Stimulated activated CD4-positive, alpha-beta T cell treated with anti-CD3 and anti-CD28 coated beads, Interleukin-1b, Interleukin-23, amount 100 ng/mL, for 24 hours (primary cell): ENCODE results near the gene VPS33A.
"Not testable (repeated sequence)": the region's sequence is repeated elsewhere in the genome, so short reads cannot be mapped to it uniquely, and the experiment has no call there.

Experiments
- DNase-seq, 4 experiments: peaks; one replicate each; pipeline ENCODE4 v3.0.0-alpha.2; 2020; ENCODE audit warnings: low read depth in 4 of 4, low spot score in 1 of 4

The VPS33A gene

GRCh38 chr12:122258462-122258861, 7.8 kb downstream of the VPS33A start:
- not testable (repeated sequence) for DNase-seq

DNA sequence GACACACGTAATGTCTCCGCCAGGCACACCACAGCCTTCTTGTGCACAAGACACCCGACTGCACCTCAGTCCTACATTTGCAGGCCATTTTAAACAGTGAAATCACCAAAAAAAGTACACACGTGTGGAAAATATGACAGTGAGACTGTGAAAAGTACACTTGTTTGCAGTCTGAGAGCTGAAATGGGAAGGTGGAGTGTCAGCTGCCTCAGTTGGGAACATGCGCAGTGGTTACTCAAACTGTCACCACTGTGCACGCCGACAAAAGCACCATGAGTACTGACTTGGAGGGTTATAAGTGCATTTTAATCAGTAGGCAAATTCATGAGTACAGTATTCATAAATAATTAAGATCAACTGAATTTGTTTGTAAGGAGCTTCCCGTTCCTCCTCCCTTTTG, 15.8 kb downstream of the VPS33A start:
- no peak for DNase-seq

DNA sequence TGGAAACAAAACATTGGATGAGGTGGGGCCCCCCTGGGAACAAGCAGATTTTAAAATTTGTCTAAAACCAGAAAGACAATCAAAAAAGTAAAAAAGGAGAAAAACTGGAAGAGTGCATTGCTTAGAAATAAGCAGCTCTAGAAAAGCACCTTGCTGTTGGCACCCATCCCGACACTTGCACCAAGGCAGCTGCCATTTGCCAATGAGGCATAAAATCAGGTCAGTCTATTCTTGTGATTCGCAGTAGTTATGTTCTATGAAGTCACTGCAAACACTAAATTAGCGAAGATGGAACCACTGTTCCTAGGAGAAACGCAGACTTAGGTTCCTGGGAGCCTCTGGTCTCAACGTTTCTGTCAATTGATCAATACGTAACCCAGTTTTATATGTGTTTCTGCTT, 16.2 kb downstream of the VPS33A start:
- no peak for DNase-seq

DNA sequence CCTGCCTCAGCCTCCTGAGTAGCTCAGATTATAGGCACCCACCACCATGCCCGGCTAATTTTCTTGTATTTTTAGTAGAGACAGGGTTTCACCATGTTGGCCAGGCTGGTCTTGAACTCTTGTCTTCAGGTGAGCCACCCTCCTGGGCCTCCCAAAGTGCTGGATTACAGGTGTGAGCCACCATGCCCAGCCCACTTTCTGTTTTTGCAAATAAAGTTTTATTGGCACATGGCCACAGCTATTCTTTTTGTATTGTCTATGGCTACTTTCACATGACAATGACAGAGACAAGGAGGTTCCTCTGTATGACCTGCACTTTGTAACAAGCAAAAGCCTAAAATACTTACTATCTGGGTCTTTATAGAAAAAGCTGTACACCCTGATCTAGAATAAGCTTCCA, 20.7 kb downstream of the VPS33A start:
- DNase-seq = no peak

DNA sequence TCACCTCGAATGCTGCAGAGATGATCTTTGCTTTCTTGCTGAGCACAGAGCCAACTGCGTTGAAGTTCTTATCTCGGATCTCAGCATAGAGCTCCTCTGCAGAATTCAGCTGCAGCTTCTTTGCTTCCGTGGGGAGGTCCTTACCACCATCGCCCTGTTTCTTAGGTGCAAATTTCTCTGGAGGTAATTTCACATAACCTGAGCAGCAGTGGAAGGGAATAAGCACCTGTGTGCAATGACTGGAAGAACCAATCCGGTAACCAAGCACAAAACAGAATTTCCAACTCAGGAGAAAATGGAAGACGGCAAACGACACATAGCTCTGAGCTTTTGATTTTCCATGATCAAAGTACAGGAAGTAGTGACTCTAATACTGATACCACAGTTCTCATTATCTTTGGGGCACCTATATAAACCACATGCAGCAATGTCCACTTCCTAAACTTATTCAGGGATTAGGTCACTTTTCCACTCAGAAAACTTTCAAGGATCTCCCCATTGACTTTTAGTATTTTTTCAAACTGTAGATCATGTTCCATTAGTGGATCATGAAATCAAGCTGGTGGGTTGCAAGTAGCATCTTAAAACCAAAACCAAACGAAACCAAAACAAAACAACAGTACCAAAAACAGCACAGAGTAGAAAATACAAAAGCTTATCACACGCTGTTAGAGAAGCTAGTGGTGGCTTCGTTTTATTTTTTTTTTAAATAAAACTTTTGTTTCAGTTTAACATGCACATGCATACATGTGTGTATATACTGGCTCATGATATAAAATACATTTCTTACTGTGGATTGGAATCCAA, 21.5 kb downstream of the VPS33A start:
- no peak for DNase-seq

DNA sequence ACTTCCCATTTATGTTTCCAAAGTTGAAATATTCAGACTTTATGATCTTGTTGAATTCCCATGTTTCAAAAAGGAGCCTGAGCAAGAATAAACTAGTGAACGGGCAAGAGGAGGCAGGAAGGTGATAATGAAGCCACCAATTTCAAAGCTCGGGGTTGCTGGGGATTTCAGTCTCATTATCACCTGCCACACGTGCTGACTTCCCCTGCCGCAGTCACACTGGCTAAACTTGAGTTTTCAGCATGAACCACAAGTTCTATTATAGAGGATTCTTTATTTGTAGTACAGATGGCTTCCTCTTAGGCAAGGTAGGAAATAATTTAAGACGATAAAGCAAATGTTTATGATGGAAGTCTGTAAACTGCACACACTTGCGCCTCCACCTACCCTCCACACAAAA, 22.3 kb downstream of the VPS33A start:
- DNase-seq = no peak

- DNase-seq = no peak
These were observed 27.4 kb downstream of the VPS33A start for GRCh38 chr12:122238861-122239260.

DNA sequence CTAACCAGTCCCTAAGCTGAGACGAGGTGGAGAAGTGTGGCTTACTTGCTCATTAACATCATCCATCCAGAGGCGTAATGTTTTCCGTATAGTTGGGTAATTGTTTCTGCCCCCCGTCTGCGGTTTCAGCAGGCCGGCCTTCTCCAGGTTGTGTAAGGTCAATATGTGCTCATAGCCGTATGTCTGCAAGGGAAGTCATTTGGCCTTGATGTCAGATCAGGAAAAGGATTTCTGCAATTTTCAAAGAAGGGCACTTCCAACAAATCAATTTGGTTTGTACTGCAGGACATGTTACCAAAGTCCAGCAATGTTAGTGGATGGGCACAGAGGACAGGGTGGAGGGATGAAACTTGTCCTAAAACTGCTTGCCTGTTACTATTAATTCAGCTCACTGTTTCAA, 30.6 kb downstream of the VPS33A start:
- DNase-seq = no peak

GRCh38 chr12:122232691-122233090, 33.6 kb downstream of the VPS33A start:
- no peak for DNase-seq

- no peak for DNase-seq
These were observed 35.5 kb downstream of the VPS33A start for GRCh38 chr12:122230798-122231197.

GRCh38 chr12:122228092-122228491, 38.2 kb downstream of the VPS33A start:
- DNase-seq = no peak

DNA sequence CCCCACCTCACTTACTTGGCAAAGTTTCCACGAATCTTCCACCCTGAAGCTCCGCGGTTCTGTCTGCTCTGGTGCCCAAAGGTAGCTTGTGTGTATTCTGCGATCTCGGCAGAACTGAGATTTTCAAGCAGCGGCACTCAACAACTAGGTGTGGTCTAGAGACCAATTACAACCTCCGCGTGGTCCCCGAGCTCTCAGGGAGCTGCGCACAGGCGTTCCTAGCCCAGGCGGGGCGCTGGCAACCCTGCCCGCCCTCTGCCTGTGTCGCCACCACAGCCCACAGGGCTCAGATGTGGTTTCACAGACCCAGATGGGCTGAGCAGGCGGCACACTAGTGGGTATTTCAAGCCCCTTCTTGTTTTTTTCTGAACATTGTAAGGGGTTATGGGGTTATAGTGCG, 39.0 kb downstream of the VPS33A start:
- DNase-seq = no peak

- no peak for DNase-seq
These were observed 39.7 kb downstream of the VPS33A start for GRCh38 chr12:122226366-122227125.

- peak; percentile 98 to 100 (median 100) for DNase-seq
These were observed 40.5 kb downstream of the VPS33A start, which contains the start of gene DIABLO for GRCh38 chr12:122225683-122226365. Gene DIABLO (minus strand): TSS chr12:122226052. CDS start chr12:122226014, 38 bp downstream.

GRCh38 chr12:122216445-122216844, 49.8 kb downstream of the VPS33A start:
- no peak for DNase-seq

DNA sequence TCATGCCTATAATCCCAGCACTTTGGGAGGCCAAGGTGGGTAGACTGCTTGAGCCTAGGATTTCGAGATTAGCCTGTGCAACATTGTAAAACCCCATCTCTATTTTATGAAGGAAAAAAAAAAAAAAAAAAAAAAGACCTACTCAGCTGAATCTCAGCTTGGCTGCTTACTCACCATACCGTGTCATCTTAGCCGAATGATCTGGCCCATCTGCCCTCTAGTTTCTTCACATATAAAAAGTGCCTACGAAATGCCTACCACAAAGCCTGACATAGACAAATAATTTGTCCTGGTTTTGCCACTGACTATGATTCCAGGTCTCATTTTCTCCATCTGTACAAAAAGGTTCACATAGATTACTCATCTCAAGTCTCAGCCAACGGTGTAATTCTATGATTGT, 50.5 kb downstream of the VPS33A start:
- no peak for DNase-seq

DNA sequence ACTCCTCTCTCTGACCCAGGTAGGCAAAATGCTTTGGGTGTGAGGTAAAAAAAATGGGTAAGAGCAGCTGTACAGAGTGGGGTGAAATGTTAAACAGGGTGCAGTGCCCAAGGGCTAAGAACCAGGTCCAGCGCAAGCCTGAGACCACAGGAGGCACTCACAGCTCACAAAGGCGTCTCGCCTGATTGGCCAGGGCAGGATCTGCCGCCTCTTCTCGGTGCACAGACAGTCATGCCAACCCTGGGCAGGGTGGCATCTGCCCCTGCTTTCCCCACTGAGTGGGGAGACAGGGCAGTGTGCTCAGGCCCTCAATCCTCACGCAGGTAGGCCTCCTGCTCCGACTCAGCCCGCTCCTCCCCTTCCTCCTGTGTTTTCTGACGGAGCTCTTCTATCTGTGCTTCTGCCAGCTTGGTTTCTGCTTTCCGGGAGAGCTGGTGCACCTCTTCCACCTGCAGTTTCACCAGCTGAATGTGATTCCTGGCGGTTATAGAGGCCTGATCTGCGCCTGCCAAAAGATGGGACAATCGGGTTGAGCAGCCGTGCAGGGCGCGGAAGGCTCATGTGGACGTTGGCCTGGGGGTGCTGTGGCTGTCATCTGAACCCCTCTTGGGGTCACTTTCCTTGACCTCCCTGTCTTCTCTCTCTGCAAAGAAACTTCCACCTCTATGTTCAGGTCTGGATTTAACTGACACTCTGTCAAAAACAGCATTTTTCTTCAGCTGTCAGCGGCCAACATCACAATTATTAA, 58.0 kb downstream of the VPS33A start:
- DNase-seq = no peak

- DNase-seq = no peak
These were observed 58.9 kb downstream of the VPS33A start for GRCh38 chr12:122207391-122207790.

- no peak for DNase-seq
These were observed 59.3 kb downstream of the VPS33A start for GRCh38 chr12:122206976-122207375.

DNA sequence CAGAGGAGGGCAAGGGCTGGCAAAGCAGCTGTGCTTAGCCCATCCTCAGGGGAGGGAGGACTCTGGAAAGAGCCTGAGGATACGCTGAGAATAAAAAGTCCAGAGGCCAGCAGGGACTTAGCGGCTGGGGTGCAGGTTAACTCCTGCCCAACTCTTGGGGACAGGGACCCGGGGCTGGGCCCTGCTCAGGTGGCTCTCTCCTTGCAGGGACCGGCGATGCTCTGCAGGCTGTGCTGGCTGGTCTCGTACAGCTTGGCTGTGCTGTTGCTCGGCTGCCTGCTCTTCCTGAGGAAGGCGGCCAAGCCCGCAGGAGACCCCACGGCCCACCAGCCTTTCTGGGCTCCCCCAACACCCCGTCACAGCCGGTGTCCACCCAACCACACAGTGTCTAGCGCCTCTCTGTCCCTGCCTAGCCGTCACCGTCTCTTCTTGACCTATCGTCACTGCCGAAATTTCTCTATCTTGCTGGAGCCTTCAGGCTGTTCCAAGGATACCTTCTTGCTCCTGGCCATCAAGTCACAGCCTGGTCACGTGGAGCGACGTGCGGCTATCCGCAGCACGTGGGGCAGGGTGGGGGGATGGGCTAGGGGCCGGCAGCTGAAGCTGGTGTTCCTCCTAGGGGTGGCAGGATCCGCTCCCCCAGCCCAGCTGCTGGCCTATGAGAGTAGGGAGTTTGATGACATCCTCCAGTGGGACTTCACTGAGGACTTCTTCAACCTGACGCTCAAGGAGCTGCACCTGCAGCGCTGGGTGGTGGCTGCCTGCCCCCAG, 60.0 kb downstream of the VPS33A start:
- no peak for DNase-seq
